NCI-H446 treated with DMSO at 0.1 percent for 48 hours (cell line): ENCODE measurements around the gene NRG2.

Source experiments
- DNase-seq: peaks from one replicate; lab custom pipeline; 2025; lab: John Stamatoyannopoulos, UW

The NRG2 gene

DNA sequence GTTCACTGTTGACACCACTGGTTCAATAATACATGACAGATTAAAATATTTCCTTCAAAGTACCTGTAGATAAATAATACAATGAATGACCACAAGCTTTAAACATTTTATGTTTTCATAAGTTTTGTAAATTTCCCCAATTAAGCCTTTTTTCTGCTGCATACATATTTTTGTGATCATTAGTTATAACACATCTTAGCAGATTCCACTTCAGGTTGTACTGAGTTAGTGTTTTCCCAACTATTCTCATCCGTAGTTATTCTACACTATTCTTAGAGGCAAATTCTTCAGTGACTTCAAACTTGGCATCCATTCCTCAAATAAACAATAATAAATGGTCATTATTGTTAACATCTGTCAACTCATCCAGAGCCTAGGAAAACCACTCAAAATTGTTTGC lies 100.9 kb downstream of the NRG2 start:
- DNase-seq: no peak

GRCh38 chr5:139930406-139930805 lies 112.7 kb downstream of the NRG2 start:
- no peak for DNase-seq

DNA sequence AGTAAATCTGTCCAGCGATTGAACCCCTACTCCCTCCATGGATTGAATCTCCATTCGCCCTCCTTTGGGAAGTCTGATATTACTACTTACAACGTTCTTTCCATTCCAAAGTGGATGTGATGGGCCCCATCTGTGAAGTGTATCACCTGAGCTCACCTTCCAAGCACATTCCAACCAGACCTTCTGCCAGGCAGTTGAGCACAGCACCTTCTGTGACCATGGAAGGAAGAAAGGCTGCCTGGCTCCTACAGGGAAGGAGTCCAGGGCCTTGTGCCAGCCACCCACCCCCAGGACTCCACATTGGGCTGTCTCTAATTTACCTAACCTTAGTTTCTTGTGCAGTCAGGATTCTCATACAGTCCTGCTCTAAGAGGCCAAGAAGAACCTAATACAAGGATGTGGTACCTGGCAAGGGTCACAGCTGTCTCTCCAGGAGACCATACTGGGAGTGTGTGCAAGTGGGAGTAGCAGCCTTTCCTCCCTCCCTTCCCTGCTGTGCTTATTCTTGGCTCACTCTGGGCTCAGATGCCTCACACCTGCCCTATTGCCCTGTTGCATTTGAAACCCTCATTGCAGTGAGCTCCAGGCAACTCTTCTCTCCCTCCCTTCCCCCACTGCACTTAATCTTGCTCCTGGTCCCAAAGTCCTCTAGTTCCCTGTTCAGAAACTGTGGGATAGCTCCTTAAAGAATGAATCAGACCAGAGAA lies 116.1 kb downstream of the NRG2 start:
- no peak for DNase-seq

DNA sequence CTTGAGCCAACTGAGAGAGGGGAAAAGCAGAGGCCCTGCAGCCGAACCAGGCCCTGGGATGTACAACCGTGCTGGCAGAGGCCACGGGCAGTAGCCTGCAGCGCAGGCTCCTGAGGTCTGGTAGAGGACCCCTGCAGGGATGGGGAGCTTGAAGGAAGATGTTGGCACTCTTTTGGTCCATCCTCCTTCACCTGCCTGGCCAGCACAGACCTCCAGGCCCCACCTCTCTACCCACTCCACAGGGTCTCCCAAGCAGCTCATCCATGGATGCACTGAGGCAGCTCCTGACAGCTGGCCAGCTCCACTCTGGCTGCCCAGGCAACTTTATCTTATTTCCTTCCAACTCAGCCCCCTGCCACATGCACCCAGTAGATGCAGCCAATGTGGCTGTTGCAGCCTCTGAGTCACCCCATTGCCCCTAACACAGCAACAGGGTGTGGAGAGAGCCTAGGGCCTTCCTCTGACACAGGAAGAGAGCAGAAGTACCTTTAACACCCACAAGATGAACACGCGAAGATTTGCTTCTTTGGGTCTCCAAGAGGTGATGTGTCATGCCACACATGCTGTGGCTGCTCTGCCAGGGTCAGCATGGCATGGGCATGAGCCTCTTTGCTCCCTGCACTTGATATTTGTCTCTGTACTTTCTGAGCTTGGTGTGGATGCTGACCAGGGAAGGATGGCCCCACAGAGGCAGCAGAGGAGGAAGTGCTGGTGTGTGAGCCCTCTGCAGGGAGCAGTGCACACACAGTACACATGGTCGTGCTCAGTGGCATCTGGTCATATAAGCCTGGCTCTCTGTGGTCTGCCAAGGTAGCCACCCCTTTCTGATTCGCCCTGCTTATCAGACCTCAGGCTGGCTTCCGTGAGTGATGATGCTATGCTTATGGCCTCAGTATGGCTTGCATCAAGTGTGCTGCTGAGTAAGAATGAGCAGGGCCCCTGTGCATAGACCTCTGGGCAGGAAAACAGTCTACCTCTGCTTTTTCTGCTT lies 117.2 kb downstream of the NRG2 start:
- no peak for DNase-seq

DNA sequence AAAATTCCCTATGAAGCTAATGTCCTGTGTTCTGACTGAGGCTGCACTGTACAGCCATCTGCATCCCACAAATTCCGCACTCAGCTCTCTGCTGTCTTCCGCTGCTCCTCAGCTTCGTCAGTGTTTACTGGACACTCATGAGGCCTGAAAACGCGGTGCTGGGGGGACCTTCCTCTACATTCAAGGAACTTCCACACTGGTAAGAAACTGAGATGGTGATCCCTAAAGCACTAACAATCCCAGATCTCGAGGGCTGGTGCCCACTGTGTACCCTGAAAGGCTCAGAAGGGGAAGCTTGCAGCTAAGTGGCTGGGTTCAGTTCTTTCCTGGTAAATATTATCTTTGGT lies 117.9 kb downstream of the NRG2 start:
- no peak for DNase-seq

GRCh38 chr5:139924294-139925215 lies 118.5 kb downstream of the NRG2 start:
- no peak for DNase-seq

DNA sequence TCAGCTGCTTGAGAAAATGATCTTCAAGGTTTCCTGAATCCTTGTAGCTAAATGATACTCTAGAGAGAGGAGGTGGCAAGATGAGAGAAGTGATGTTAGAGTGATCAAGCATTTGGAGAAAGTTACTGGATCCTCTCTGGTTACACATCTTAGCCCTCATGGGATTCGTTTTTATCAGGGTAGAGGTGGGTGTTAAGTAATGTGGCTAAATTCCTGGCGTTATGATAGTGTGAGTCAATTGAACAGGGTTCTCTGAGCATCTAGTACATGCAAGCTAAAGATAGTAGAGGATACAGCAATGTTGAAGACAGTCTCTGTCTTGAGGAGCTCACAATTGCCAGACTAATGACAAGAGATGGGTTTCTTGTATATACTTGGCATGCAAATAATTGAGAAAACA lies 123.8 kb downstream of the NRG2 start:
- no peak for DNase-seq

DNA sequence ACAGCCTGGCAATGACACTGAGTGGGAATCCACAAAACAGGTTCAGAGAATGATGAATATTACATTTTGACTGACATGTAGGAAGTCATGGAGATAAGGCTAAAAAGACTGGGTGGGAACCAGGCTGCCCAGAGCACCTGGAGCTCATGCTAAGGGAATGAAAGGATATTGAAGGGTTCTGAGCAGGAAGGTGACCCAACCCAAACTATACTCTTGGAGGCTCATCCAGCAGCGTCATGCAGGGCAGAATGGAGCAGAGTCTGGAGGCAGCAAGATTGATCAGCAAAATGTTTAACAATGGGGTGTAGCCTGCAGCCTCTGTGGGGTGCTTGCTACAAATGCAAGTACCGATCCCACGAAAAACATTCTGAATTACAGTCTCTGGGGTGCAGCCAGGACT lies 127.3 kb downstream of the NRG2 start:
- no peak for DNase-seq

GRCh38 chr5:139915266-139915665 lies 127.8 kb downstream of the NRG2 start:
- DNase-seq: no peak

DNA sequence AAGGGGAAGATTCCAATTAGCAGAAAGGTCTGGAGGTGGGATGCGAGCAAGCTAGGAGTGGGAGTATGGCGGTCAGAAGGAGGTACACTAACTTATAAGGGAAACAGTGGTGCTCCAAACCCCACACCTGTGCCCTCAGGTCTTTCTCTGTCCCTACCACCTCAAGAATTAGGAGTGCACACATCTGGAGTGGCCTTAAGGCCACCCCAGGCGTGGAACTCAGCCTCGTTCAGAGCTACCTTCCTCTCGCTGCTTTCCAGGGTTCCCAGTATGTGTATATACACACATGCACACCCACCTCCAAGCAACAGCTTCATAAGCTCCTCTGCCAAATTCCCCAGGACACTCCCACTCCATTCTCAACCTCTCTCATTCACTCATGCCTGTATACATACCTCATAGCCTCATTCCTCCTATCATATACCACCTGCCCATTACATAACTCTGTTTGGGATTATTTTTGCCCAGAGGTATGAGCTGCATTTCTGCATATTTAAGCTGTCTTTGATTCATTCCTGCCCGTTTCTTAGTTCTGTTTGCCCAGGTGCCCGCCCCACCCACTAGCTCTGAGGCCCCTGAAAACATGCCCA lies 128.8 kb downstream of the NRG2 start:
- DNase-seq: no peak

DNA sequence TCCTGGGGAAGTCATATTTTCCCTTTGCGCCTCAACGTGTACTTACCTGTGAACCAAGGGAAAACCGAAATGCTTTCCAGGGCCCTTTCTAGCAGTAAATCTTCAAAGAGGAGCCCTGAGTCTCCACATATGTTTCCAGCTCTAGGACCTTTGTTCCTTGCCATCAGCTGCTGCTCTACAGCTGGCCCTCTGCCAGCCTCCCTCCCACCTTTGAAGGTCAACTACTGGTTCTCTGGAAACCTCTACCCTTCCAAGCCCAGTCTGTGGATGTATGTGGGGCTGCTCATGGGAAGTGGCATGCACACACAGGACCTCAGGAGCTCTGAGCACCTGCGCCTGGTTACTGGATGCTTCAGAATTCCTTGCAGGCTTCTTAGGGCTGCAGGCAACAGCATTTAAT lies 130.3 kb downstream of the NRG2 start:
- DNase-seq: no peak

GRCh38 chr5:139912158-139912557 lies 130.9 kb downstream of the NRG2 start:
- no peak for DNase-seq

- no peak for DNase-seq
These were observed 131.5 kb downstream of the NRG2 start for GRCh38 chr5:139911425-139912120.

- DNase-seq: no peak
These were observed 132.2 kb downstream of the NRG2 start for GRCh38 chr5:139910901-139911300.

GRCh38 chr5:139910036-139910435 lies 133.1 kb downstream of the NRG2 start:
- DNase-seq: no peak

GRCh38 chr5:139908749-139909148 lies 134.3 kb downstream of the NRG2 start:
- no peak for DNase-seq

DNA sequence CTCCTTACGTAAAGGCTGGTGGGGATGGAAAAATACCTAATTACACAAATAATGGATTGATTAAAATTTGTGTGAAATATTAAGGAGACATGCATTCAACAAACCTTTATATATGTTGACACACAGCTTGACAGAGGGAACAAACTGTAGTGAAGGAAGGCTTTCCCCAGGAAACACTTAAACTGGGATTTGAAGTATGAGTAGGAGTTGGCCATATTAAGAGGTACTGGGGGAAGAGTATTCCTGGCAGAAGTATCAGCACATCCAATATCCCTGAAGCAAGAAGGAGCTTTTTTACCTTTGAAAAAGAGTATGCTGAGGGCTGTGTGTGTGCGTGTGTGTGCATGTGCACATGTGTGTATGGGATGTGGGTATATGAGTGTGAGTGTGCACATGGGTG lies 136.4 kb downstream of the NRG2 start:
- DNase-seq: no peak

DNA sequence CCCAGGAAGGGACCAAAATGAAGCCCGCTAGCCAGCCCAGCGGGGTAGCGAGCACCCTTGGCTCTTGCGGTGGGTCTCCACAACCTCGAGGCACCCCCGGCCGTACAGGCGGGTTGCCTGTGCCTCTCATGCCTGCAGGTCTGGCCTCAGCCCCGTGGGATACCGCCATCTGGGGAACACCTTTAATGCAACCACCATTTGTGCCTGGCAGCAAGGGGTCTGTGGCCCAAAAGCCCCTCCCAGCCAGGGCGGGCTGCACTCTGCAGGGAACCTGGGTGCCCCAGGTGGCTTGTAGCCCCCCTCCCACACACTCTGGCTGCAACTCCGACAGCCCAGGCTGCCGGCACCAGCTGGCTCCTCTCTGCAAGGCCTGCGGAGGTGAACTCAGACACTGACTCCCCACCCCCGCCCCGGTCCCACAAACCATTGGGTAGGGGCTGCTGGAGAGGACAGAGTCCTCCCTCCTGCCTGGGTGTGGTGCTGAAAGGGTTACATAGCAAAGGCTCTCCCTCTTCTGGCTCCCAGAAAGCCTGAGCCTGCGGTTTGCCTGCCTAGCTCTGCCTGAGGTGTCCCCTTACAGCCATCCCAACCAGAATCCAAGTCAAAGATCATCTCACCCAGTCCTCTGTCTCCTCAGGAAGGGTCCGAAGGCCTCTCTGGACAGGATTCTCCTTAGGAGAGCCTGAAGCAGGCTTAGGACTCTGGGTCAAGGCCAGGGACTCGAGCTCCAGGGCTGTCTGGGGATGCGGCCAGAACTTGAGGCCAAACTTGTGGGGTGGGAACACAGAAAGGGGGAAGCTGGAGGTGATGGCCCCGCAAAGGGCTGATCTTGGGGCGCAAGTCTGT lies 138.1 kb downstream of the NRG2 start:
- no peak for DNase-seq

- DNase-seq: no peak
These were observed 138.6 kb downstream of the NRG2 start for GRCh38 chr5:139904566-139904815.

DNA sequence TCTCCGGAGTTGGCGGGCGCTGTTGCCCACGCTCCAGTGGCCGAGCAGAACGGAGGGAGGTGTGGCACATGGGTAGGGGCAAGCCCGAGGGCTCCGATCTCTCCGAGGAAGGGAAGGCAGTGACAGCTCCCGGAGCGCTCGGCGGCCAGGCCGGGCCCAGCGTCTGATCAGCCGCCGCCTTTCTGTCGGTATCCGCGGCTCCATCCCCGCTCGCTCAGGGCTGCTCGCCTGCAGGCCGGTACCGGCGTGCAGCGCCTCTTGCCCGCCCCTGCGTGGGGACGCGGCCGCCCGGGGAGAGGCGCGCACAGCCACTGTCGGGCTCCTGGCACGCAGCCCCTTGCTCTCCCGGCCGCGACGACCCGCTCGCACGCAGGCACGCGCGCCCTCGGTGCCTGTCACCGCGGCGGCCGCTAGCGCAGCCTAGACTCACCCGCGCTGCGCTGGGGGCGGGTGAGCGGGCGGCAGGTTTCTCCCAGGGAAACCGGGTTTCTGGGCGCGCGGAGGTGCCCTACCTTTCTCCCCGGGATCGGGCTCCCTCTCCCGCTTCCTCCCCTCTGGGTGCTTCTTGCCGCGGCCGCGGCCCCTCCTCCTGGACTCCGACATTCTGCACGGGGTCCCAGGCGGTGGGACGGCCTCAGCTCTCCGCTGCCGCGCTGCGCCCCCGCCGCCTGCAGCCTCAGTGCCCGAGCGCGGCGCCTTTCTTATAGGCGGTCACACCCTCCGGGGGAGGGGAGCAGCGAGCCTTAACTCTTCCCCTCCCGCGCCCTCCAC lies 139.1 kb downstream of the NRG2 start:
- no peak for DNase-seq
